Measurements from ENCODE around the gene KRT23.

Gene KRT23

GRCh38 chr17:40967582-40967981 is 30.1 kb upstream of the KRT23 start:
- no peaks in the 10 kb centered on the region for H3K36me3 ChIP-seq (ENCODE audit: control insufficient read depth, insufficient read depth, low read length)
- H2AFZ ChIP-seq: no peak overlapping the region
- TF ChIP-seq, protein P1, sequence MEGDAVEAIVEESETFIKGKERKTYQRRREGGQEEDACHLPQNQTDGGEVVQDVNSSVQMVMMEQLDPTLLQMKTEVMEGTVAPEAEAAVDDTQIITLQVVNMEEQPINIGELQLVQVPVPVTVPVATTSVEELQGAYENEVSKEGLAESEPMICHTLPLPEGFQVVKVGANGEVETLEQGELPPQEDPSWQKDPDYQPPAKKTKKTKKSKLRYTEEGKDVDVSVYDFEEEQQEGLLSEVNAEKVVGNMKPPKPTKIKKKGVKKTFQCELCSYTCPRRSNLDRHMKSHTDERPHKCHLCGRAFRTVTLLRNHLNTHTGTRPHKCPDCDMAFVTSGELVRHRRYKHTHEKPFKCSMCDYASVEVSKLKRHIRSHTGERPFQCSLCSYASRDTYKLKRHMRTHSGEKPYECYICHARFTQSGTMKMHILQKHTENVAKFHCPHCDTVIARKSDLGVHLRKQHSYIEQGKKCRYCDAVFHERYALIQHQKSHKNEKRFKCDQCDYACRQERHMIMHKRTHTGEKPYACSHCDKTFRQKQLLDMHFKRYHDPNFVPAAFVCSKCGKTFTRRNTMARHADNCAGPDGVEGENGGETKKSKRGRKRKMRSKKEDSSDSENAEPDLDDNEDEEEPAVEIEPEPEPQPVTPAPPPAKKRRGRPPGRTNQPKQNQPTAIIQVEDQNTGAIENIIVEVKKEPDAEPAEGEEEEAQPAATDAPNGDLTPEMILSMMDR (IDR thresholded peaks at IDR 0.05): no peak
- no peak overlapping the region for H3K9ac ChIP-seq
- no peaks in the 10 kb centered on the region for H3K4me1 ChIP-seq
- H3K79me2 ChIP-seq: no peaks in the 10 kb centered on the region
- H3K27me3 ChIP-seq (ENCODE audit: control insufficient read depth, insufficient read depth, low read length): no peaks in the 10 kb centered on the region
- no peak overlapping the region for H3K27ac ChIP-seq
- no peaks in the 10 kb centered on the region for H3K9me3 ChIP-seq (ENCODE audit: control insufficient read depth, low read length)
- H3K4me3 ChIP-seq (ENCODE audit: low read depth, low read length): no peak overlapping the region
- H3K4me2 ChIP-seq (ENCODE audit: low read length): no peak overlapping the region

DNA sequence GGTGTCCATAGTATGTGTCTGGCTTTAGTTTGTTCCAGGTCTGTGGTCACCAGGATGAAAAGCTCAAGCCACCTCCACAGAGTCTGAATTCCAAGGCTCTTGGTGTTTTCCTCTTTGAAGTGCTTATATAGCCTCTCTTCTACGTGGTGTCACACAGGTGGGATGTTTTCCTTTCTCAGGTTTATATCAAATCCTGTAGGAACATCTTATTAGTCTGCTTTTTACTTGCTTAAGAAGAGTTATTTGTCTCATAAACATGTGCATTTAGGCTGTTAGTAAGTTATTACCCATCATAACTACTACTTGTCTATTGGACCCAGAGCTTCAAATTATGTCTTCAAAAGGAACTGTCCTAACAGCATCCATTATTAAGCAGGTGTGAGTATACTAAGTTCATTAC is 29.4 kb upstream of the KRT23 start, which contains the start of gene KRT39:
Gene KRT39 (minus strand): TSS at position 101 of the 400 bp plus-strand sequence. CDS start 92 bp downstream, at position 9.
- no peak within 1 kb of the TSS for H2AFZ ChIP-seq
- TF ChIP-seq, protein P1 (IDR thresholded peaks at IDR 0.05): no peak
- no peaks in the 10 kb centered on the region for H3K79me2 ChIP-seq
- H3K9me3 ChIP-seq (ENCODE audit: control insufficient read depth, low read length): no peaks in the 10 kb centered on the region
- no peaks in the 10 kb centered on the region for H3K4me1 ChIP-seq
- H3K36me3 ChIP-seq (ENCODE audit: control insufficient read depth, insufficient read depth, low read length): no peaks in the 10 kb centered on the region
- no peak within 1 kb of the TSS for H3K9ac ChIP-seq
- no peaks in the 10 kb centered on the region for H3K27me3 ChIP-seq (ENCODE audit: control insufficient read depth, insufficient read depth, low read length)
- H3K4me2 ChIP-seq (ENCODE audit: low read length): no peak within 1 kb of the TSS
- no peak within 1 kb of the TSS for H3K27ac ChIP-seq
- H3K4me3 ChIP-seq (ENCODE audit: low read depth, low read length): no peak within 1 kb of the TSS

DNA sequence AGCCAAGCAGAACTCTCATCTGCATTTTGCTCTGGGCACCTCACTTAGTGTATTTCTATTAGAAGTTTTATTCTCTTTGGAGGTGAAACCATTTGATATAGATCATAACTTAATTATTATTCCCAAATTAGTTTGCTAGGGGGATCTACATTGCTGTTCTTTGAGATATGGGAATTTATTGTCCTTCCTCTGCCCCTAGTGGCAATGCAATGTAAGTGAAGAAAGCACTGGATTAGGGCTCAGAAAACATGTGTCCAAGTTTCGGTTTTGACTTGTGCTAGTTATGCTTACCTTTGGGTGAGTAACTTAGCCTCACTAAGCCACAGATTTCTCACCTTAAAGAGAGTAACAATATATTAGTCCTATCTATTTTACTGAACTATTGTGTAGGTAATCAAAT is 26.4 kb upstream of the KRT23 start:
- no peak overlapping the region for H3K27ac ChIP-seq
- TF ChIP-seq, protein P1 (IDR thresholded peaks at IDR 0.05): peak; percentile 64
- H3K27me3 ChIP-seq (ENCODE audit: control insufficient read depth, insufficient read depth, low read length): no peaks in the 10 kb centered on the region
- no peak overlapping the region for H3K9ac ChIP-seq
- no peaks in the 10 kb centered on the region for H3K9me3 ChIP-seq (ENCODE audit: control insufficient read depth, low read length)
- H3K4me2 ChIP-seq (ENCODE audit: low read length): no peak overlapping the region
- H3K36me3 ChIP-seq (ENCODE audit: control insufficient read depth, insufficient read depth, low read length): no peaks in the 10 kb centered on the region
- no peak overlapping the region for H2AFZ ChIP-seq
- H3K79me2 ChIP-seq: no peaks in the 10 kb centered on the region
- no peaks in the 10 kb centered on the region for H3K4me1 ChIP-seq
- no peak overlapping the region for H3K4me3 ChIP-seq (ENCODE audit: low read depth, low read length)

GRCh38 chr17:40962059-40962561 is 24.7 kb upstream of the KRT23 start:
- H2AFZ ChIP-seq: no peak overlapping the region
- no peaks in the 10 kb centered on the region for H3K36me3 ChIP-seq (ENCODE audit: control insufficient read depth, insufficient read depth, low read length)
- H3K4me1 ChIP-seq: no peaks in the 10 kb centered on the region
- H3K27ac ChIP-seq: no peak overlapping the region
- H3K4me2 ChIP-seq (ENCODE audit: low read length): no peak overlapping the region
- H3K27me3 ChIP-seq (ENCODE audit: control insufficient read depth, insufficient read depth, low read length): no peaks in the 10 kb centered on the region
- H3K9me3 ChIP-seq (ENCODE audit: control insufficient read depth, low read length): no peaks in the 10 kb centered on the region
- TF ChIP-seq, protein P1 (IDR thresholded peaks at IDR 0.05): no peak
- no peak overlapping the region for H3K4me3 ChIP-seq (ENCODE audit: low read depth, low read length)
- H3K79me2 ChIP-seq: no peaks in the 10 kb centered on the region
- H3K9ac ChIP-seq: no peak overlapping the region

DNA sequence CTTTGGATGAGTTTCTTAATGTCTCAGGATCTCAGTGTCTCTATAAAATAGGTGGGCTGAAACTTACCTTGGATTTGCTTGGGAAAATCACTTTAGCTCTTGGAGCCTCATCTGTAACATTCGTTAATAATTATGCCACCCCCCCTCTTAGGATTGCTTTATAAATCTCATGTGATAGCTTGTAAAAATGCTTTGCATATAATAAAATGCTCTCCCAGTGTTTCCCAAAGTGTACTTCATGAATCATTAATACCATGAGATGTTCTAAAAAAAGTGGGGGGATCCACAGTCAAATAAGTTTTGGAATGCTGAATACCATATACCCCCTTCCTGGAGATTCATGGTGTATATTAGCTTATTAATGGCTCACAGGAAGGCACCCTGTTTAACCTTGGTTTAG is 24.1 kb upstream of the KRT23 start:
- H3K36me3 ChIP-seq (ENCODE audit: control insufficient read depth, insufficient read depth, low read length): no peaks in the 10 kb centered on the region
- no peaks in the 10 kb centered on the region for H3K27me3 ChIP-seq (ENCODE audit: control insufficient read depth, insufficient read depth, low read length)
- H3K4me1 ChIP-seq: no peaks in the 10 kb centered on the region
- TF ChIP-seq, protein P1 (IDR thresholded peaks at IDR 0.05): no peak
- H3K9me3 ChIP-seq (ENCODE audit: control insufficient read depth, low read length): no peaks in the 10 kb centered on the region
- no peak overlapping the region for H3K27ac ChIP-seq
- H2AFZ ChIP-seq: no peak overlapping the region
- no peaks in the 10 kb centered on the region for H3K79me2 ChIP-seq
- no peak overlapping the region for H3K9ac ChIP-seq
- no peak overlapping the region for H3K4me2 ChIP-seq (ENCODE audit: low read length)
- no peak overlapping the region for H3K4me3 ChIP-seq (ENCODE audit: low read depth, low read length)

All from parathyroid adenoma (tissue), 2 donors.